Stimulated activated naive CD4-positive, alpha-beta T cell treated with Interleukin-2 at 50 U/mL for 16 hours (primary cell): Measurements from ENCODE around the gene GAL3ST3.
A peak's percentile ranks its signal among the peaks of the same experiment; 100 is the strongest.
"Not testable (repeated sequence)": the region's sequence is repeated elsewhere in the genome, so short reads cannot be mapped to it uniquely, and the experiment has no call there.

Experiments
- DNase-seq: peaks from one replicate; lab custom pipeline; 2025; lab: John Stamatoyannopoulos, UW

Gene GAL3ST3

DNA sequence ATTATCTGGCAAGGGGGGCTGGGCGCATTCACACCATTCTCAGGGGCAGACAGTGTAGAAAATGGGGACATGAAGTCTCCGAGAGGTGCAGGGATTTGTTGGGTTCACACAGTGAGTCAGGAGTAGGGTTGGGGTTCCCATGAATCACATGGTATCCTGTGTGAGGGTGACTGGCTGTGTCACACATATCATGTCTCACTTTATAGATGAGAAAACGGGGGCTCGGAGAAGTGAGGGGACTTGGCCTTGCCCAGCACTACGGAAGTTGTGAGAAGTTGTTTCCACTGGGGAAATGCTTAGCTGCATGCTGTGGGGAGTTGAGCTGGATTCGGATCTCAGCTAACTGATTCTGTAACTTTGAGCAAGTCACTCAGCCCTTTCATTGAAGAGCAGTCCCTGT lies 4.2 kb downstream of the GAL3ST3 start:
- no peak for DNase-seq

DNA sequence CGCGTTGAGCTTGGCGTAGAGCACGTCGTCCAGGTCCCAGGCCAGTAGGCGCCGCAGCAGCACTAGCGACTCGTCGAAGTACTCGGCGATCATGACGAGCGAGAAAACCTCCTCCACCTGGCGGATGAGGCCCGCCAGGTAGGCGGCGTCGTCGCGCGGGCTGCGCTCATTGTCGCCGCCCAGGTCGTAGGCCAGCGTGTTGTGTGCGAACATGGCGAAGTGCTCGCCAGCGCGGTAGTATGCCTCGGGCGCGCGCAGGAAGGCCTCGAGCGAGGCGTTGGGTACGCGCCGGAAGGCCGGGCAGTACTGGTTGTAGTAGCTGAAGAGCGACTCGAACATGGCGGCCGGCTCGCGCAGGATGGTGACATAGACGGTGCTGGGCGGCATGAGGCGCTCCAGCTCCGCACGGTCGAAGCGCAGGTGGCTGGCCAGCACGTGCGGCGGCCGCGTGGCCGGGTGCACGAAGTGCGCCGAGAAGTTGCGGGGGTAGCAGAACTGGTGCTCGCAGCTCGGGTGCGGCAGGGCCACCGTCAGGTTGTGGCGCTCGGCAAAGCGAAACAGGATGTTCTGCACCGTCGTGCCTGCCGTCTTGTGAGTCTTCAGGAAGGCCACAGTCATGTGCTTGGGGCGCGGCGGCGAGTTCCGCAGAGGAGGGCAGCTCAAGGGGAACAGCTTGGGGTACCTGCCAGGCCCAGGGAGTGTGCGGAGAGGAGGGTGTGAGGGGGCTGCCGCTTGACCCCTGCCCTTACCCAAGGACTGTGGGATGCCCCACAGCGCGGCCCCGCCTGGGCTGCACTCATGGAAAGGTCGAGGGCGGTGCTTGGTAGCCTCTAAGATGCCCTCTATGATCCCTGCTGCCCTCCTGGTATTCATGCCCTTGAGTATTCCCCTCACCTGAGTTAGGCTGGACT lies 5.7 kb downstream of the GAL3ST3 start:
- no peak for DNase-seq

DNA sequence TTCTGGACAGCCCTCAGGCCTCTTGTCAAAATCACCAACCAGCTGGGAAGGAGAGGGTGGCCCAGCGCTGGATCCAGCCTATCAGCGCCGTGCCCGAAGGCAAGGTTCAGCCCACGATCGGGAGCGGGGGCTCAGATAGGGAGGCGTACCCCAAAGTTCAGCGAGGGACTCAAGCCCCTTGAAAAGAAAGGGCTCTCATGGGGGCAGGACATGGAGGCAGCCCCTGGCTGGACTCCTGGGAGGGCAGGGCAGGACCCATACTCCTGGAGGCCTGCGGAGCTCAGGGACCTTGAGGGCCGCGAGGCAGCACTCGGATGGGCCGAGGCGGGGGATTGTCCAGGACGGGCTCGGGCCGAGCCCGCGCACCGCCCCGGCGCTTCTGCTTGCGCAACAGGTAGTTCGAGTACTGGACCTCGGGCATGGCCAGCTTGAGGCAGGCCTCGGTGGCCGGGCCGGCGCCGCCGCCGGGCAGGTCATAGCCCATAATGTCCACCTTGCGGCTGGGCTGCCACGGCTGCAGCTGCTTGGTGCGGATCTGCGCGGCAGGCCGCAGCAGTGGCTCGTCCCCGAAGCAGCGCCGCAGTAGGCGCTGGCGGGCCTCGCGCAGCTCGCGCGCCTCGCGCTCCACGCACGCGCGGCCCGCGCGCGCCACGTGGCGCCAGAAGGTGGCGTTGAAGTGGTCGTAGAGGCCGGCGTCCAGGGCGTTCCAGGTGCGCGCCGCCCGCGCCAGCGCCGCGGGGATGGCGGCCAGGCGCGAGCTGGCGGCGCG lies 6.5 kb downstream of the GAL3ST3 start:
- DNase-seq: no peak

DNA sequence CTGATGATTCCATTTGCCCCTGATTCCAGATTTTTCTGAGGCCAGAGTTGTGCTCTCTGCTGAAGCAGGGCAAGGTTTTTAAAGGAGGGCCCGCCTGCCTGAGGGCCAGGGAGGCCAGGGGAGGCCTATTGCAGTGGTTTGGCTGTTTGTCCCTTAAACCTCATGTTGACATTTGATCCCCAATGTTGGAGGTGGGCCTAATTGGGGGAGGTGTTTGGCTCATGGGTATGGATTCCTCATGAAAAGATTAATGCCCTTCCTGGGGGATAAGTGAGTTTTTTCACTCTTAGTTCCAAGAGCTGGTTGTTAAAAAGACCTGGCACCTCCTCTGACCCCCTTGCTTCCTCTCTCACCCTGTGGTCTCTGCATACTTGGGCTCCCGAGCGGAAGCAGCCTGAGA lies 9.2 kb downstream of the GAL3ST3 start:
- DNase-seq: no peak

DNA sequence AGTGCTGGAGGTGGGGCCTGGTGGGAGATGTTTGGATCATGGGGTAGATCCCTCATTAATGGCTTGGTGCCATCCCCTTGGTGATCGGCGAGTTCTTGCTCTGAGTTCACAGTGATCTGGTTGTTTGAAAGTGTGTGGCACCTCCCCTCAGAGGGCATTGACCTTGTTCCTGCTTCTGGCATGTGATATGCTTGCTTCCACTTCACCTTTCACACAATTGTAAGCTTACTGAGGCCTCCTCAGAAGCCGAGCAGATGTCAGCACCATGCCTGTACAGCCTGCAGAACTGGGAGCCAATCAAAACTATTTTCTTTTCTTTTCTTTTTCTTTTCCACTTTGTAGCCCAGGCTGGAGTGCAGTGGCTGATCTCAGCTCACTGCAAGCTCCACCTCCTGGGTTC lies 11.6 kb downstream of the GAL3ST3 start:
- DNase-seq: no peak

DNA sequence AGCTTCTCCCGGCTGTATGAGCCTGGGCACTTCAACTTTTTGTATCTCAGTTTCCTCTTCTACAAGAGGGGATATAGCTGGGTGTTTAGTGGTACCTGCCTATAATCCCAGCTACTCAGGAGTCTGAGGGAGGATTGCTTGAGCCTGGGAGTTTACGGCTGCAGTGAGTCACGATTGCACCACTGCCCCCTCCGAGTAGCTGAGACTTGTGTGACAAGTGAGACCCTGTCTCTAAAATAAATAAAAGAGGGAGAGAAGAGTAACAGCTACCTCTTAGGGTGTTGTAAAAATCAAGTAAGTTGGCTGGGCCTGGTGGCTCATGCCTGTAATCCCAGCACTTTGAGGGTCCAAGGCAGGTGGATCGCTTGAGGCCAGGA lies 12.6 kb downstream of the GAL3ST3 start:
- no peak for DNase-seq

DNA sequence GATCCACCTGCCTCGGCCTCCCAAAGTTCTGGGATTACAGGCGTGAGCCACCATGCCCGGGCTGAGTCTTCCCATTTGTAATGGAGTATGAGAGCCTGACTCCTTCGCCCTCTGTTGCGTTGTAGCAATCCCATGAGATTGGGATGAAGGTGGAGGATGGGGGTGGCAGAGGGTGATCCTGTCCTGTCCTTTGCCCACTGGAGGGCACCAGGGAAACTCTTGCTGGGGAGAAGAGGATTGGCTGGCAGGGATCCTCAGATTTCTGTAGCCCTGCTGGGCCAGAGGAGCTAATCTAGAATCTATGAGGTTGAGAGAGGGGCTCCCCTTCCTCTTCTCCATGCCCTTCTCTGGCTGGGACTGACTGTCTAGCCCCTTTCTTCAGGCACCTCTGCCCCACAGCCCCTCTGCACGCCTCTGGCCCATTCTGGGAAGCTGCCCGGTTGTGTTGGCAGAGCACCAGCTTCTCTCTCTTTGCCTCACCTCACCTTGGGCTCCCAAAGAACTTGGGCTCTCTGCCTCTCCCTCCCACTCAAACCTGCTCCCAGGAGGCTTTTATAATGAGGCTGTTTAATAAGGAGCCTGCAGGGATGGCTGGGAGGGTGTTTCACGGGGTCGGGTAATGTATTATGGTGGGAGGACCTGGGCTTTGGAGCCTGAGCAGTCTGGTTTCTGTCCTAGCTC lies 13.2 kb downstream of the GAL3ST3 start:
- DNase-seq: no peak

DNA sequence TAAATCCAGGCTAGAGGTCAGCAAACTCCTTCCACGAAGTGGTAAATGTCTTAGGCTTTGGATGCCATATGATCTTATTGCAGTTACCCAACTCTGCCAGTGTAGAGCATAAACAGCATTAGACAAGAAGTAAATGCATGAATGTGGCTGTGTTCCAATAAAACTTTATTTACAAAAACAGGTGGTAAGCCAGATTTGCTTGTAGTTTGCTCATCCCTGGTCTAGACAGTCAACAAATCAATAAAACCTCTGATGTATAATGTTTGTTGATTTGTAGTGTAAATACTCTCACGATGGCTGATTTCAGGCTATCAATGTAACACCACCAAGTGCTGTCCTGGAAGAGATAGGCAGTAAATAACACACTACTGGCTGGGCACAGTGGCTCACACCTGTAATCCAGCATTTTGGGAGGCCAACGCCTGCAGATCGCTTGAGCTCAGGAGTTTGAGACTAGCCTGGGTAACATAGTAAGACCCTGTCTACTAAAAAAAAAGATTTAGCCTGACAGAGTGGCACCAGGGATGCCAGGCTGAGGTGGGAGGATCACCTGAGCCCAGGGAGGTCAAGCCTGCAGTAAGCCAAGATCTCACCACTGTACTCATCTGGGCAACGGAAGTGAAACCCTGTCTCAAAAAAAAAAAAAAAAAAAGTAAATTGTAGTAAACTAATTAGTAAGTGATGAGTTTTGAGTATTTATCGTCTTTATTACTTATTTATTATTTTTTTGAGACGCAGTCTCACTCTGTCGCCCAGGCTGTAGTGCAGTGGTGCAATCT lies 15.8 kb downstream of the GAL3ST3 start:
- DNase-seq: no peak

DNA sequence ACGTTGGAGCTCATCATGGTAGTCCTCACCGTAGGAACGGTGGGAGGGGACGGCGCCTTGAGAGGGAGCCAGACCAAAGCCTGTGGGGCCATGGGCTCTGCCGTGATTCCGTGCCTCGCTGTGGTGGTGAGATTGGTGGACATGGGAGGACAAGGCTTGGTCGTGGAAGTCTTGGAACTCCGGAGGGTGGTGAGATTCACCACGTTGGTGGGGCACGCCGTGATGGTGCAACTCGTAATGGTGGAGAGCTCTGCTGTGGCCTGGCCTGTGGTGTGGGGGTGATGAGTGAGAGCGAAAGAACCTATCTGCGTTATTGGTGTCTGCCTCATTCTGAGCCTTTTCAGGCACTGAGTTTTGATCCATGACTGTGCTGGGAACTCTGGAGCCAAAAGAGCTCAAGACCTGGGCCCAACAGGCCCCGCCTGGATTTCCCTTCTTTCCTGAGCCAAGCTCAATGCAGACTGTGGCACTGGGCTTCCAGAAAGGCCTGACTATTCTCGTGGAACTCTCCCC lies 22.9 kb downstream of the GAL3ST3 start, which contains the start of gene CATSPER1:
Gene CATSPER1, minus strand, starts transcription at position 463 of the 513 bp plus-strand sequence. Its CDS starts 100 bp downstream, at position 363.
- DNase-seq: no peak

DNA sequence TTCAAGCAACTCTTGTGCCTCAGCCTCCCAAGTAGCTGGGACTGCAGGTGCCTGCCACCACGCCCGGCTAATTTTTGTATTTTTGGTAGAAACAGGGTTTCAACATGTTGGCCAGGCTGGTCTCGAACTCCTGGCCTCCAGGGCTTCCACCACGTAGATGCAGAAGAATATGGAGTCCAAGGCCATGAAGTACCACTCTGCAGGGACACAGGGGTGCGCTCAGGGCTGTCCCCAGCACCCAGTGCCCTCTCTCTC lies 25.8 kb downstream of the GAL3ST3 start:
- DNase-seq: not testable (repeated sequence)

DNA sequence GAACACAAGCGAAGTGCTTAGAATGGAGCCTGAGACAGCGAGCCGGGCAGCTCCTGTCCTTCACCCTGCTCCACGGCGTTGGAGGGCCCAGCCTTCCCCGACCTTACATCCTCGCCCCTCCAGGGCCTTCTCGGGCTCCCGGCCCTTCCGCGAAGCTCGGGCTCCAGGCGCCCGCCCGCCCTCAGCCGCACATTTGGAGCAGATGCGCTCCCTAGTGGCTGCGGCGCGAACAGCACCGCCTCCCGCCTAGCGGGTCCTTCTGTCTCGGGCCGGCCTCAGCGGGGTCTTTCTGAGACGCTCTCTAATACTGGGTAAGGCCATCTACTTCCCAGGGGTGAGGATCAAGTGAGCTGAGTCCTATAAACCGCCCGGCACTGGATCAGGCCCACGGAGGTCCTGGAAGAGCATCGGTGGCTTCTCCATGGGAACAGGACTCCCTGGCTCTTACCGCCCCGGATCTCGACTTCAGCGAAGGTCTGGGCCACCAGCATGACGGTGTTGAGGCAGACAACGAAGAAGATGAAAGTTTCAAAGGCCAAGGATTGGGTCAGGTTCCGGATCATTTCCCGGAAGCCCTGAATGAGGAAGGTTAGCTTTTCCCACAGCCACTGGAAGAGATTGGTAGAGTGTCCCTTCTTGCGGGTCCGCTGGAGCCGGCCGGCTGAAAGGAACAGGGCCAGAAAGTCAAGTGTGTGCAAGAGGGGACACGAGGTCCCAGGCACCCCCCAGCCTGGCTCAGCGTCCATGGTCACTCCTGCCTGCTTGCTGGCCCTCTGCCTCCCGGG lies 26.4 kb downstream of the GAL3ST3 start:
- peak; percentile 68 for DNase-seq

DNA sequence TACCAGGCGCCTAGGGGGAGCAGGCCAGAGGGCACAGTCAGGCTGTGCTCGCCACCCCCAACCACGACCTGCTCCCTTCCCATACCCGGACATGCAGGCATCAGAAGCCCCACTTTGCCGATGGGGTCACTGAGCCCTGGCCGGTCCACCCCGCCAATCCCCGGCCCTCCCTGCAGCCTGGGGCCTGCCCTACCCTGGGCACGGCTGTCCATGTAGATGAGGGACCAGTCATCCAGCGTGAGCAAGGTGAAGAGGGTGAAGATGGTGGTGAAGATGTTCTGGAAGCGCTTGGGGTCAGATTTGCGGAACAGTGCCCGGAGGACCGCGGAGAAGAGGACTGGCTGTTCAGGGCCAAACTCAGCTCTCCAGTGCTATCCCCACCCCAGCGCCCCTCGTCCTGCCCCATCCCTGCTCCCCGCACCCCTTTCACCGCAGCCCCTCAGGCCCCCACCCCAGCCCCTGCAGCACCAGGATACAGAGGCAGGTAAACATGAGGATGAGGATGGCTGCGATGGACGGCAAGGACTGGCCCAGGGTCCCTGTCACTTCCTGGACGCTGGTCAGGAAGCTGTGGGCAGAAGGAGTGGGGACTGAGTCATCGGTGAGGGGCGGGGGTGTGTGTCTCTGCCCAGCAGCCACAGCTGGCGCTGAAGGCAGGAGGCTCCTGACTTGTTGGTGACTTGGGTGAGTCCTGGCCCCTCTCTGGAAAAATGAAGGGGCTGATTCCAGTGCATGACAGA lies 28.2 kb downstream of the GAL3ST3 start:
- no peak for DNase-seq

DNA sequence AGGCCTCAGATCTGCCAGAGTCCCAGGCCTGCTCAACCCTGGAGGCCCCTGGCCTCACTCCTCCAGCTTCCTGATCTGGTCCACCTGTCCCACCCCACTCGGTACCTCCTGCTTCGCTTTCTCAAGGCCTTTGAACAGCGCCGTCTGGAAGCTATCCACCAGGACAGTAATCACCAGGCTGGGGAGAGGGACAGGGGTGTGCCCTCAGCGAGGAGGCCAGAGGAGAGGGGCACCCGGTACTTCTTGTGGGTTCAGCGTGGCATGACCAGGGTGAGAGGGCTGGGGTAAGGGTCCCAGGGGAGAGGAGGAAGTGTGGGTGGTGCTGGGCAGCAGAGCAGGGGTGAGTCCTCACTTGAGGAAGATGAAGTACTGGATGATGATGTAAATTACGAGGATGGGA lies 28.7 kb downstream of the GAL3ST3 start:
- DNase-seq: no peak

DNA sequence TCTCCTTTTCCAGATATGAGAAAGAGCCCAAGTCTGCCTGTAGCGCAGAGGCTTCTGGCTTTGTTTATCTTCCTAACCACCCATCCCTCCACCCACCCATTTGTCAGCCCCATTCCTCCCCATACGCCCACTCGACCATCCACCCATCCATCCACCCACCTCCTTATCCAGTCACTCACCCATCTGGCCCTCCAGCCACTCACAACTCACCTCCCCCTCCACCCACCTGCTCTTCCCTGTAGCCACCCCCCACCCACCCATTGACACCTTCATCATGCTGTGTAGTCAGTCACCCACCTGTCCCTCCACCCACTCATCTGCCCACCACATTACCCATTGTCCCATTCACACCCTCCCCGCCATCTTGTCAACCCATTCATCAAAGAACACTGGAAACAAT lies 31.6 kb downstream of the GAL3ST3 start:
- peak; percentile 6 for DNase-seq

DNA sequence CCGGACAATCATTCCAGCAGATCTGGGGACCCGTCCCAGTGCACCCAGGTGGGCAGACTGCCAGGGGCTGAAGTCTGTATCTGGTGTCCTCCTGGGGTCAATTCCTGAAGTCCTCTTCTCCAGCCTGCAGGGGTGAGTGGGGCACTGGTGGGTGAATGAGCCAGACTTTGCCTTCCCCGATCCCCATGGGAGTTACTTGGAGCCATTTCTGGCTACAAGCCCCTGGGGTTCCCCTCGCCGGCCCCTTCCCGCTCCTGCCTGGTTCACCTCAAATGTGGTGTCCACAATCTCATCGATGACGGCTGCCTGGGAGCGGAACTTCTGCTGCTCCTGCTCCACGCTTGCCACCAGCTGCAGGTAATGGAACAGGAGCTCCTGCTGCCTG lies 32.2 kb downstream of the GAL3ST3 start:
- DNase-seq: no peak

DNA sequence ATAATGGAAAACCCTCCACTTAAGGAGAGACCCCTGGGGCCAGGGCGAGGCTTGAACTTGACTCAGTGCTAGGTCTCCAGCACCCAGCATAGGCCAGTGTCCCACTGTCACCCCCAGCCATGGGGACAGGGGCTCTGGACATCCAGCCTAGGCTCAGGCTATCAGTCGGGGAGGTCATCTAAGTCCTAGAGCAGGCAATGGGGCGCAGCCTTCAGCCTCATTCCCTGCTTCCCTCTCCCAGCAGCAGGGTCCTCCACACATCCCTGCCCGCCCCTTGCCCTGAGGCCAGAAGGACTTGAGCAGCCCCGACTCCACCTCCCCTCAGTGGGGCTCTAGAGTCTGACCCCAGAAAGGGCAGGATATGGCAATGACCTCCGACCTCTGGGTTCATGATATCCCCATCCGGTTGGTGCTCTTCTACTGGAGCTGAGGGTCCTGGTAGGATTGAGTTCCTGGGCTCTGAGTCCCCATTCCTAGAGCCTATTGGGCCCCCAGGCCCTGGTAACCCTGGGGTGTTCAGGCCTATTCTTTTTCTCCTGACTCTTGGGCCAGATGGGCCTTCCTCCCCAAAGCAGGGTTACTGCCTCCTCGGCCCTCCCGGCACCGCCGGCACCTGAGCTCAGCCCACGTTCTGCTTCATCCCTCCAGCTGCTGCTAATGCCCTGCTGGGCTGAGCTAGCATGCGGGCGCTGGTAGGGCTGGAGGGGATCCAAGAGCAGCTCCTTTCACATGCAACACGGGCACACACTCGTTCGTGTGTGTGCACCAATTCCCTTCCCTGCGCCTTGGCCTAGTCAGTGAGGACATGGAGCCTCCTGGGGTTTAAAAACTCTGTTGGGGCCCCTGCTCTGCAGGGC lies 32.8 kb downstream of the GAL3ST3 start:
- no peak for DNase-seq

DNA sequence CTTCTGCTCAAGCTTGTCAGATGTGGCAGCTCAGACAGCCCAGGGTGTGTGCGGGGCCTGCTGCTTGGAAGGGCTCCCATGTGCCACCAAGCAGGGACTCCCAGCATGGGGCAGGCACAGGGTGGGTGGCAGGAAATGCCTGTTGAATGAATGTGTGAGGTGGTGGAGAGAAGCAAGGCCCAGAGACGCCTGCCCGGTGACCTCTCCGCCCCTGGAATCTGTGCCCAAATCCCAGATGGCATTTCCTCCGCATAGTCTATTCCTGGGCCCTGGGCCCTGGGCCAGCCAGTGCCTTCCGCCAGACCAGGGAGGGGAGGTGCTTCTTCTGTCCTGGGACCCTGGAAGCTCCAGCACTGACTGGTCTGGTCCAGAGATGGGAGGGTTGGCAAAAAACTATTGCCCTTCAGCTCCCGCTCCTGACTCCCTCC lies 33.5 kb downstream of the GAL3ST3 start:
- no peak for DNase-seq

DNA sequence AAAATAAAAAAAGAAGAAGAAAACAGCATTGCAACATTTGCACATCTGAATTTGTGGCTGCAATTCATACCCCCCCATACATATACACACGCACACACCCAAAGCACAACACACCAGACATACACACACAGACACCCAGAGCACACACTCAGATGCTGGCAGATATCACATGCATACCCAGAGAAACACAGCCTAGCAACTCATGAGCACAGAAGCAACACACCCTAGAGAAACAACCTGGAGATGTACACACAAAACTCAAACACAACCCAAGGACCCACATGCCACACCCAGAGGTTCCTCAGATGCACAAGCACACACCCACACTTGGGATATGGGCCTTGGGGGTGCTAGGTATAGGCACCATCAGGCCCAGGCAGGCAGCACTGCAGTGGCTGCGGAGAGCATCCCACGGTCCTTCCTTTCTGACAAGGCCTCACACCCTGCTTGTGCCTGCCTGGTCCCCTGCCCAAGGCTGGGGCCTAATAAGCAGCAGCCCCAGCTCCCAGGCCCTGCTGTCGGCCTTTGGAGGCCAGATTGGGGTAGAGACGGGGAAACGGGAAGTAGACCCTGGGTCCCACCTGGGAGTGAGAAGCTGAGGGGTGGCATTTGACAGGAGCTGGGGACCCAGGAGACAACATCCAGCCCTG lies 34.0 kb downstream of the GAL3ST3 start:
- no peak for DNase-seq

DNA sequence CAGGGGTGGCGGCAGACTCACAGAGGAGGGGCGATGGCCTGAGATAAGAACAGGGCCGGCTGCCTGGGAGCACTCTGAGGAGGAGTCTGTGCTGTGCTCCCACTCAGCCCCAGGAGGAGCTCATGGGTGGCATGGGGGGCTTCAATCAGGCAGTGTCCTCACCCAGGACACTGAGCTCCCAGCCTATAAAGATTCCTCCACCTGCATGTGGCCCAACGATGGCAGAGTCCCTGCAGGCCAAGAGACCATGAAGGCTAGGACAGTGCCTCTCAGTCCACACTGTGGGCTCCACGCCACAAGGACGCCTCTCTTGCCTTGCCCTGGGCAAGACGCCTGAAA lies 35.2 kb downstream of the GAL3ST3 start:
- no peak for DNase-seq
